ENCODE measurements around the gene VIP.

VIP gene

DNA sequence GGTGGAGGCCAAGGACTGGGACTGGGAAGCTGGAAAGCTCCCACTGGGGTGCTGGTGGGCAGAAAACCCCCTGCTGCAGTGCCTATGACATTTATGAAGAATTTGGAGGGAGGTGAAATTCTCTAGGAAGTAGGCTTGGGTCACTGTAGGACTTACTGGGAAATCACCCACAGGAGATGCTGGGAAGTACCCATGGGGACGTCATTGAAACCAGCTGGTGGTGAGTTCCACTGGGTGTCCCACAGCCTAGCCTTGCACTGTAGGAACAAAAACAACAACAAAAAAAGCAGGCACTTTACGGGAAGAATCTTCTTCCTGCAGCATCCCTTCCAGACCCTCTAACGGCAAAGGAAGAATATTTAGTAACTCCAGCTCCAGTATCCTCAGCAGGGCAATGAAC lies 26.2 kb downstream of the VIP start:
- no peak for DNase-seq

DNA sequence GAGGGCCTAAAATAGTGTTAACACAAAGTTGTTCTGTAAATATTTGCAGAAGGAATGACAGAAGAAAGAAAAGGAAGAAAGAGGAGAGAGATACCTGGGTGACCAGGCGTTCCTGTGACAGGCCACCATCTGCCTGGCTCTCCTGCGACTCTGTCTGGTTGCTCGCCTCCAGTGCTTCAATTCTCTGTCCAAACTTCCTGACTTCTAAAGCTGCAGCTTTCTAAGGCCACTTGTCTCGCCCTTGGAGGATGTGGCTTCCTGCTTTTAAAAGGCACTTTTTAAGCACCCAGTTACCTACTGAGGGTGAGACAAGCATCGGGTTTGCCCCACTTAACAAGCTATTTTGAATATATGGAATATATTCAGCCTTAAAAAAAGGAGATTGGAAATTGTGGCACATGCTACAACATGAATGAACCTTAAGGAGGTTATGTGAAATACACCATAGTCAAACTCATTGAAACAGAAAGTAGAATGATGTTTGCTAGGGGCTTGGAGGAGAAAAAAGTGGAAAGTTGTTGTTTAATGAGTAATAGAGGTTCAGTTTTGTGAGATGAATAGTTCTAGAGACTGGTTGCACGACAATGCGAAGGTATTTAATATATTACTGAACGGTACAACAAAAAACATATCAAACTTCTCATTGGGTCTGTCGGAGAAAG lies 32.8 kb downstream of the VIP start:
- no peak for DNase-seq

DNA sequence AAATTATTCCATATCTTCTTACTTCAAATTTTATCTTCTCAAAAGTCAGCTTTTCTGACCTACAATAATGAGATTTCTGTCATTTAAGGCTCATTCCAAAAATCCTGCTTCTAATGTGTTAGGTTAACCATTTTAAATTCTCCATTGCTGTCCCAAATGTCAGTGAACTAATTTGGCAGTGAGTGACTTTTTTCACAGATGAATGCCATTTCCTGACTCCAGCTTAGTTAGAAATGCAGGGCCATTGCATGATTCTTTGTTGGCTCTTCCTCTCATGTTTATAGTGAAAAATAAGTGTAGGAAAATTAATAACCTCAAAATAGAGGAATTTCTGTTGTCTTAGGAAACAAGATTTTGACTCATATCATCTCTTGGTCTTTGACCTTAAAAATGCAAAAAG lies 44.1 kb downstream of the VIP start:
- DNase-seq: no peak

DNA sequence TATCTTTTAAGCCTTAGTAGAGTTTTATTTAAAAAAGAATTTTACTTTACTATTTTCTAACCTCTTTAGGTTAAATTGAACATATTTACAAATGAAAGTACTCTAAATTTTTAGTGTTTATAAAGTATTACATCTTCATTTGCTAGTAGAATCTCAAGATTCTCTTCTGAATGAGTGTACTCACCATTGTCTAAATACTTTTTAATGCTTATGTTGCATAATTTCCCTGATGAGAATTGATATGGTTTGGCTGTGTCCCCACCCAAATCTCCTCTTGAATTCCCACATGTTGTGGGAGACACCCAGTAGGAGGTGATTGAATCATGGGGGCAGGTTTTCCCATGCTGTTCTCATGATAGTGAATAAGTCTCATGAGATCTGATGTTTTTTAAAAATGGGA lies 53.6 kb downstream of the VIP start:
- no peak for DNase-seq
